Ecto neural progenitor cell (in vitro differentiated cells): ENCODE measurements around the gene TBC1D14.

Experiments
- DNase-seq: peaks from one replicate; pipeline ENCODE4 v3.0.0-alpha.2; 2018; ENCODE audit warnings: low spot score

Gene TBC1D14

DNA sequence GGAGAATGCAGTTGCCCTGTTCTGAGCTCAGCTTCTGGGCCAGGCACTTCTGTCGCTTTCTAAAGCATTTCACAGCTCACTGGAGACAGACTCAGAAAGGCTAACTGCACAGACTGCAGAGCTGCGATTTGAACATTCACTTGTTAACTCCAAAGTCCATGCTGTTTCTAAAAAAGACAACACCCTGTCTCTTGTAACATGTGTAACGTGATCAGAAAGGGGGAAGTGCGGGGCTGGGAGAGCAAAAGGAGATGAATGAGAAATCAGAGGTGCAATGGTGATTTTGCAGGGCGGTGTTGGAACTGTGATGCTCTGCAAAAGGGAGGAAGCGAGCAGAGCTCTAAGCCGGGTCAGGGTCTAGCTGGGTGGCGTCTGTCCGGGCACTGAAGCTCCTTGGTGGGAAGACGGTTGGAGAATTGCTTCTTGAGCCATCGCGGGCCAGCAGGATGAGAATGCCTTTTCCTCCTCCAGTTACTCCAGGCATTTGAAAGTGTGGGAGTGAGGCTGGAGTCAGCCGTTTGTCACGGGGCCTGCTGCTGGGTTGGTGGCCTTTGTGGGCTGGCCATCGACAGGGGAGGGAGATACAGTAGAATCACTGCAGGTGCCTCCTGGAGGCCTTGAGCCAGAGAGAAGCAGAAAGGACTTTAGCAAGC lies 20.3 kb downstream of the TBC1D14 start:
- no peak for DNase-seq

DNA sequence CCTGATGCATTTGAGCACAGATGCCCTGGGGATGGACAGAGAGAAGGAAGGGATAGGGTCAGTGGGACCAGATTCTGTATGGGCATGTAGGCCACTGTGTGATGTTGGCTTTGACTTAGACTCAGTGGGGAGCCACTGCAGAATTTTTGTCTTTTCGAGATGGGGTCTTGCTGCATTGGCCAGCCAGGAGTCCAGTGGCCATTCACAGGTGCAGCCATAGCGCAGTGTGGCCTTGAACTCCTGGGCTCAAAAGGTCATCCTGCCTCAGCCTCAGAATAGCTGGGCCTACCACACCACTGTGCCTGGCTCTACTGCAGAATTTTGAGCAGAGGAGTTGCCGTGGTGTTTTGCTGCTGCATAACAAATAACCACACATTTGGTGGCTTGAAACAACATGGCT lies 22.8 kb downstream of the TBC1D14 start:
- DNase-seq = no peak

DNA sequence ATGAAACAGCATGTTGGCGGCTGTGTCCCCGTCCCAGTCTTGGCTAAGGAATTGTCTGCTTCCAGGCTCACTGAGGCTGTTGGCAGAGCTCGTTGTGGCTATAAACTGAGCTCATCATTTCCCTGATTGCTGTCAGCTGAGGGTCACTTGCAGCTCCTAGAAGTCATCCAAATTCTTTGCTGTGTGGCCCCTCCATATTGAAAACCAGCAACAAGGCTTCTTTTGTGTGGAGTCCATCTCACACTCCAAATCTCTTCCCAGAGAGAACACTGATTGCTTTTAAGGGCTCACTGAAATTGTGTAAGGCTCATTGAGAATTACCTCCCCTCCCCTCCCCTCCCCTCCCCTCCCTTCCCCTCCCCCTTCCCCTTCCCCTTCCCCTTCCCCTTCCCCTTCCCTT lies 23.3 kb downstream of the TBC1D14 start:
- DNase-seq = no peak

DNA sequence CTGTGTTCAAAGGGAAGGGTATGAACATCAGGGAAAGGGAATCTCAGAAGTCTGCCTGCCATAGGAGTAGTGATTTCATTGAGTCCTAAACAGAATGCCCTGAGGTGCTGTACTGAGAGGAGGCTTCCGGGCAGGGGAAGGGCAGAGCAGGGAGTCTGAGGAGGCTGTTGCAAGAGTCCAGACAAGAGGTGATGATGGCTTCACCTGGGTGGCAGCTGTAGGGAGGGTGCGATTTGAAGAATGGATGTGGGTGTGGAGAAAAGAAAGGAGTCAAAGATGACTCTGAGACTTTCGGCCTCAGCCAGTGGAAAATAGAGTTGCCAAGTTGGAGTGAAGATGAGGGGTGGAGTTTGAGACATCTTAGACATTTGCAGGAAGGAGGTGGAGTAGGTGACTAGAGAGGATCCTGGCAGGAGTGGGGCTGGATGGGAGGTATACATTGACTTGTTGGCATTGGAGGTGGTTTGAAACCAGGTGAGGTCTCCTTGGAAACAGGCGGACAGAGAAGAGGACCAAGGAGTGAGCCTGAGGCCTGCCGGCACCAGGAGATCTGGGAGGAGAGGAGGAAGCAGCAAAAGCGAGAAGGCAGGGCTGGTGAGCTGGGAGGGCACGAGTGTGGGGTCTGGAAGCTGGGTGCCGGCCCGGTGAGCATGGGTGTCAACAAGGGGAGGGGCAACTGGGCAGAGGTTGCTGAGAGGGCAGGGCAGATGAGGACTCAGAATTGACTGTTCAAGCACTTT lies 24.2 kb downstream of the TBC1D14 start:
- DNase-seq = no peak

DNA sequence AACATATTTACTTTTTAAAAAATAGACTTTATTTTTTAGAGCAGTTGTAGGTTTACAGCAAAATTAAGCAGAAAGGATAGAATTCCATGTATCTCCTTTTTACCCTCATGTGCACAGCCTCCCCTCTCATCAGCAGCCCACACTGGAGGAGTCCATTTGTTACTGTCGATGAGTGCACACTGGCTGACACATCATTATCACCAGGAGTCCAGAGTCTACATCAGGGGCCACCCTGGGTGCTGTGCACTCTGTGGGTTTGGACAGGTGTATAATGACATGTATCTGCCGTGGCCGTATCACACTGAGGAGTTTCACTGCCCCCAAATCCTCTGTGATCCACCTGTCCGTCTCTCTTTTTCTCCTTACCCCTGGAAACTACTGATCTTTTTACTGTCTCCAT lies 26.3 kb downstream of the TBC1D14 start:
- DNase-seq = no peak

DNA sequence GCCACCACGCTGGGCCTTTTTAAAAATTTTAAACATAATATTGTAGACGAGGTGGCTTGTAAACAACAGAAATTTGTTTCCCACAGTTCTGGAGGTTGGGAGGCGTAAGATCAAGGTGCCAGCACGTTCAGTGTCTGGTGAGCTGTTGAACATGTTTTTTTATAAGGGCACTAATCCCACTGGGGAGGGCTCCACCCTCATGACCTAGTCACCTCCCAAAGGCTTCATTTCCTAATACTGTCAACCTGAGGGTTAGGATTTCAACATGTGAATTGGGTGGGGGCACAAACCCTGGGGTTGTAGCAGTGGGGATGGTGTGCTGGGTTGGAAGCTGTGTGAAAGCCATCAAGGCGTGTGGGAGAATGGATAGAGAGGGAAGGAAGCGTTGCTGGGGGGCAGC lies 27.6 kb downstream of the TBC1D14 start:
- DNase-seq = no peak

DNA sequence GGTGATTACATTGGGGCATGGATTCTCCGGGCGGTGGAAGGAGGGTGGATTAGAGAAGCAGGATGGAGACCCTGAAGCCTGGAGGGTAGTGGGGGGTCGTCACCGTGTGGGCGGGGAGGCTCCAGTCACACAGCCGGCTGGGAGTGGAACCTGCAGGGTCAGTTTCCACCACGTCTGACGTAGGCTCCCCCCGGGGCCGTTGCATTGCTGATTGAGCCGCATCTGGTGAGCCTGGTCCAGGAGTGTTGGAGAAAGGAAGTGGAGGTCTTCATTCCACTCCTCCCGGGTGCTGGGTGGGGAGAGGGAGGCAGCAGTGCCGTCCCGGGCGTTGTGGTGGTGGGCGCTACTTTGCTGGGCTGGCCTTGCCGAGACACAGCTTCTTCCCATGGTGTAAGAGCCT lies 28.1 kb downstream of the TBC1D14 start:
- DNase-seq = no peak

DNA sequence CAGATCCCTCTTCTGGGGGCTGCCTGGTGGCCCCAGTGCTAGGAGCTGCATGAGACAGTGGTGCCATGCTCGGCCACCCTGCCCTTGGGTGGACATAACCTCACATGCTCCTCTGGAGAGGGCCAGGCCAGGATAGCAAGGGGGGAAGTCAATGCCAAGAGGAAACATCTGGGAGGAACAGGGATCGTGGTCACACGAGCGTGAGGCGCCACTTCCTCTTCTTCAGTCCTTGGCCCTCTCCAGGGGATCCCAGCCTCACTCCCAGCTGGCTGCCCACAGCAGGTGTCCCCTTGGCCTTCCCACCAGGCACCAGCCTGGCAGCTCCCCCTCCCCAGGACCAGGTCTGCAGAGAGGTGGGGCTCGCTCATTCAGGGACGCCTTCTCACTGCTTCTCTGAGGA lies 28.6 kb downstream of the TBC1D14 start:
- no peak for DNase-seq

DNA sequence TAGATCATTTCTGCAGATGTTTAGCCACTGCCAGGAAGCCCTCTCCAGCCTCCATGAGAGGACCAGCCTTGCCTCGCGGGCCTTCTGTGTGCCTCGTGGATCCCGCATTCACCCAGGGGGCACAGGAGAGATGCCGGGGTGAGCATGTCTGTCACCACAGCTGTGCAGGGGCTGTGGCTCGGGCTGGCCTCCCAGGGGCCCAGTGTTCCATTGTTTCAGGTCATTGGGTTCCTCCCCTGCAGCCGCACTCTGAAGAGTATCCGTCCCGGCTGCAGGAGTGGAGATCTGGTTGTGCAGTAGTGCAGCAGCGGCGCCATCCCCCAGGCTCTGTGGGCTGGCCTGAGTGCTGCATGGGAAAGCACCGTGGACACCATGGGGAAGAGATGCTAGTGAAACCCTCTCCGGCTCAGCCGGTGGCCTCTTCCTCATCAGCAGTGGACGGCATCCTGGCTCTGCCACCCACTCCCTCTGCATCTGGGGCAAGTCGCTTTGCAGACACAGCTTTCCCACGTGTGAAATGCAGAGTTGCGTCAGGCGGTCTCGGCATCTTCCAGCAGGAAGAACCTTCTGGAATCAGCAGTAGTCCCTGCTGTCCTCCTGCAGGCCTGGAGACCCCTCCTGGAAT lies 29.1 kb downstream of the TBC1D14 start:
- no peak for DNase-seq

DNA sequence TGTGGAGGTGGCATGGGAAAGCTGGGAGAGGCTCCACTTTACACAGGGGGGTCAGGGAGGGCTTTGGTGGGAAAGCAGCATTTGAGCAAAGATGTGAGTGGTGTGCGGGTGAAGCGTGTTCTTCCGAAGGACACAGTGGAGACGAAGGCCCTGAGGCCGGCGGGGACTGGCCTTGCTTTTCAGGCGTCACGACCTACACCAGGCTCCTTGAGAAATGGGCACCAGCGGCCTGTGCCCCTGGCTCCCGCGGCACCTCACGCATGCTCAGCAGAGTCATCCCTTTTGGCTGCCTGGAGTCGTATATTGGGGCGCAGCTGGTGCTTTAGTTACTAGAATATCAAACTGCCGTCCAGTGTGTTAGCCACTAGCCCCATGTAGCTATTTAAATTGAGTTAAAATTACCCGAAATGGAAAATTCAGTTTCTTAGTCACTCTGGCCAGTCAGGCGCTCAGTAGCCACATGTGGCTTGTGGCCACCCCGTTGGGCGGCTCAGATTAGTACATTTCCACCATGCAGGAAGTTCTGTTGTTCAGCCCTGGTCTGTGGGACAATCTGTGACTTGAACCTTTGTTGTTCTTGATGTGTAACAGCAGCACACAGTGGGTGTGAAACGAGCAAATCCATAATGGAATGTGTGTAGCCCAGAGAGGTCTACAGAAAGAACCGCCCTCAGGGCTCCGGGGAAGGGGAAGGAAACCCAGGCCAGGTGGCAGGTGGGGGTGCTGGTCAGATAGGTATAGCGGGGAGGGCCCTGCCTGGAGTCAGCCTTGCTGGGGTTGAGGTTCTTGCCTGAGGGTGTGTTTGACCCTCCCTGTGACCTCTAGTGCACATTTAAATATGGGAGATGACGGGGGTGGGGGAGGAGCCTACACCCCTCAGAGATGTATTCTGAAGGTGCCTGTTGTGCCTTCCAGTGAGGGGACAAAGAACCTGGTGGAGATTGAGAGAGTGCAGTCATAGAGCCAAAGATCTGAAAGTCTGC lies 30.4 kb downstream of the TBC1D14 start:
- DNase-seq = no peak

DNA sequence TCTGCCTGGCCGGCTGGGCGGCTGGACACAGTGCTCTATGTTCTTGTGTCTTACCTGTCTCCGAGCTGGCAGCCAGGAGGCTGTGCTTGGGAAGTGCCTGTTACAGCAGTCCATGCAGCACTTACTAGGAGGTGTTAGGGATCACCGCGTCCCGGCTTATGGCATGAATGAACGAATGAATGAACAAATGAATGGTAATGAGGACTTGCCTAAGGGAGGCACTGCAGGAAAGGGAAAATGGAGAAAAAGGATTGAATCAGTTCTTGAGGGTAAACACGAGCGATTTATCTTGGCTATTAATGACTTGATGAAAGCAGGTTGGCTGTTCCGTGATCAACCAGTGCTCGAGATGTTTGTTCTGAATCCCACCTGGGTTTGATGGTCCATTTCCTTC lies 31.1 kb downstream of the TBC1D14 start:
- no peak for DNase-seq

DNA sequence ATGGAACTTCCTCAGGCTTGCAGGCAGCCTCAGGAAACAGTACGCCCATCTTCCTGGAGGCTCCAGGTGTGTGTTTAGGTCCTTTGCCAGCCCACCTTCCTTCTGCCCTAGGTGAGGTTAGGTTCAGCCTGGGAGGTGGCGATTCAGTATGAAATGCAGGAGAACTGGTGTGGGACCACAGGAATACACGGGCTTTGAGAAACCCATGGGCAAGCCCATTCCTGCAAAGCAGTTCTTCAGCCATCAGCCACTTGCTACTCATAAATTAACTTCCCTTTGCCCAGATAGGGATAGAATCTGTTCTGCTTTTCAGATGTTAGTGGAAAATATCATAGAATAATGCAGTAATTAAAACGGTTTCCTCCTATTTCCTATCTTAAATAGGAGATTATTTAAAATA lies 32.2 kb downstream of the TBC1D14 start:
- DNase-seq = no peak

DNA sequence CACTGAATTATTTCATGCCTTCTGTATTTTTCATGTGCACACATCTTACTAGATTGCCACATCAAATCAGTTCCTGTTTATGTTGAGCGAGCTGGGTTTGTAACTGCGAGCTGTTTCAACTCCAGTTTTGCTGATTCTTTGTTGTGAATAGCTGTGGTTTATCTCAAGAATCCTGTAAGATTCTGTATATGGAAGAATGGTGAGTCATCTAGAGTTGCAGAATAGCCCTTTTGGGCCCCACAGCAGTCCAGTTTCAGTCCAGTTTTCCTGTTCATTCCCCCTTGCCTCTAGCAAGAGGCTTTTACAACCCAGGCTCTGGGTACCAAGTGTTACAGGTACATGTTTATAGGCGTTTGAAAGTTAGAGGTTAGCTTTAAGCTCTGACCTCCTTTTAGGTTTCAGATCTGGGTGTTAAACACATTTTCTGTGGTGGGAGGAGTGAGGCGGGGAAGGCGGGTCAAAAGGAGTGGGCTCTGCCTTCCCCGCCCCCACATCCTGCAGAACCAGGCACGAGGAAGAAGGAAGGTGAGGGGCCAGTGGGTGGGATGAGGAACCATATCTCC lies 32.7 kb downstream of the TBC1D14 start:
- DNase-seq = no peak

DNA sequence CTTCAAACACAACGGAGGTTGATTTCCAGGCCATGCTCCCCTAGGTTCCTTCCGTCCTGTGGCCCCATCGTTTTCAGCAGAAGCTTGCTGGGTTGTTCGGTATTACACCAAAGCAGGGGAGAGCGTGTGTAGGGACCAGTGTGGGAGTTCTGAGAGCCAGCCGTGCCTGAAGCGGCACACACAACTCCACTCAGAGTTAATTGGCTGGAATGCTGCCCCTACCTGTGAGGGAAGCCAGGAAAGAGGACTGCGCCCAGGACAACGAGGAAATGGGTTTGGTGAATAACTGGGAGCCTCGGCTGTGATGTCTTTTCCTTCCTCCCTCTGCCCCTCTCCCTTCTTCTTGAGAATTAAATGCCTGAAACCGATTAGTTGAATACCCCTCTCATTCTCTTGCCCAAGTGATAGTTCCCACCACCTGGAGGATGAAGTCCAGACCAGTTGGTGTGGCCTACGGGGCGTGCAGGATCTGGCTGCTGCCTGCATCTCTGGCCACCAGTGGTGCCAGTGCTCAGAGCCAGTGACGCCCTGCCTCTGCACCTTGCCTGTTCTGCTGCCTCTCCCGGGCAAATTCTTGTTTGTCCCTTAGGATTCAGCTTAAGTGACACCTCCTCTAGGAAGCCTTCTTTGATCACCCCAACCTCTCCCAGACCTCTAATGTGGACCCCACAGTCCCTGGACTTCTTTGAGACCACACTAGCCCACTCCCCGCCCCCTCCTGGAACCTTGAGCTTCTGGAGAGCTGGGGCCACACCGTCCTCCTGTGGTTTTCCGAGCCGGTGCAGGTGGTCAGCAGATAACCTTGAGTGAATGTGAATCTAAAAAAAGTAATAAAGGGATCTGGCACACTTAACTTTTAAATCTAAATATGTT lies 33.6 kb downstream of the TBC1D14 start:
- no peak for DNase-seq

DNA sequence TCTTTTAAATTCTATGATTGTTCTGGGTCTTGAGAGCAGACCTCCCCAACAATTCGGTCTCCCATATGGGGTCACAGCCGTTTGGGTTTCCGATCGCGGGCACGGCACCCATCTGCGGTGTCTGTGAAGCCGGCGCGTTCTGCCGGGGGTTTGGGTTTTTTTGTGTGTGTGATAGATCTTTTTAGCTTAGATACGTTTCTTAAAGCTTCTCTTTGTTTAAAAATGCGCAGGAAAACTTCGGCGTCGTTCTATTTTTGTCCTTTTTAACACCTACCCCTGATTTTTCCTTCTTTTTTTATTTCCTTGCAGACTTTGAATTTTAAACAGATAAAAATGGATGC lies 34.2 kb downstream of the TBC1D14 start:
- no peak for DNase-seq

DNA sequence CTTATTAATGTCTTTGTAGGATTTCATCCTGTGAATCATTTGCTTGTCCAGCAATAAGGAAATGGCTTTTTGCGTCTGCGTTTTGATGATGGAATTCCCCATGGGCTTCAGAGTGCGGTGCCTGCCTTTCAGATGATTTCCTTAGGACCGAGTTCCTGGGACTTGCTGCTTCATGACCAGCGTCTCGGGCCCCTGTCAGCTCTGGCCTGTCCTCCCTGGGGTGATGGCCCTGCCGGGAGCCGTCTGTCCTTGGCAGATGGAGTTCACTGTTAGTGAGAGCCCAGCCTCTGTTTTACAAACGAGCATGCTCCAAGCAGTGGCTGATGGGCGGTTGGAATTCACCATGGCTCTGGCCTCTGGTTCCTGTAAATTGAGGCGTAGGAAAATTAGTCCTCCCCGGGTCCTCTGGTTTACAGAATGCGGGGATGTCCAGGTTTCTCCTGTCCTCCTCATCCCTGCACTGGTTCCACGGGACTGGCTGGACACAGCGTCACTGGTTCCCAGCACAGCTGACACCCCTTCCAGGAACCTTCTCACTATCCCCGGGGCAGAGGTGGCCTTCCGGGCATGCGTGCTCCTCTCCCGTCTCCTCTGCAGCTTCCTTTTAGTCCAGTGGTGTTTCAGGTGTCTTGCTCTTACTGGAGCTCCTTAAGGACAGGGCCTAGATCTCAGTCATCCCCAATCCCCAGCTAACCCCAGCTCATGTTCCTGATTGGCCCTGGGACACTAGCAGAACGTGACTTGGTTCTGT lies 34.9 kb downstream of the TBC1D14 start:
- DNase-seq = no peak

DNA sequence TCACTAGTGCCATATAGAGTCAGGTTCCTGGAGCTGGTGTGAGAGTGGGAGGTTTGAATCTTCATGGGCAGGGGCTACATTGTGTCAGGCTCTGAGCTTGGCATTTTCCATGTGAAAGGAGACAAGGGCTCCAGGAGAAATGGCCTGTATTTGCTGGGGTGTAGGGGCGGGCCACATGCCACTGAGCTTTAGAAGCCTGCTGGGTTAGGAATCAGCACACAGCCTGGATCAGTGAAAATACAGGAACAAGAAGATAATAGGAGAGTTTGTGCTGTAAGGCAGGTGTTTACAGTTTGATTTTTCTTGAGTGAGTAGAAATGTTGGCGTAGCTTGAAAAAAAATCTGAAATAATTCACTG lies 35.4 kb downstream of the TBC1D14 start:
- DNase-seq = no peak

DNA sequence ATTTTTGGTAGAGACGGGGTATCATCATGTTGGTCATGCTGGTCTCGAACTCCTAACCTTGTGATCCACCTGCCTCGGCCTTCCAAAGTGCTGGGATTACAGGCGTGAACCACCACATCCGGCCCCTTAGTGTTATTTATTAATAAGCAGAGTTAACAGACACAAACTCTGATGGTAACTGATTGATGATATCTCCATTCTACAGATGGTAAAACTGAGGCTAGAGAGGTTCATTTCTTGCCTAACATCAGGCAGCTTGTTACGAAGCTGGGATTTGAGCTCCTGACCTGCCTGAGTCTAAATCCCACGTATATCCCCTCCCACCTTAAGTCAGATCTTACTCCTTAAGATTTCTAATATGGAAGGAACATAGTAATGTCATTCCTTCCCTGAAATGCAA lies 36.9 kb downstream of the TBC1D14 start:
- no peak for DNase-seq

DNA sequence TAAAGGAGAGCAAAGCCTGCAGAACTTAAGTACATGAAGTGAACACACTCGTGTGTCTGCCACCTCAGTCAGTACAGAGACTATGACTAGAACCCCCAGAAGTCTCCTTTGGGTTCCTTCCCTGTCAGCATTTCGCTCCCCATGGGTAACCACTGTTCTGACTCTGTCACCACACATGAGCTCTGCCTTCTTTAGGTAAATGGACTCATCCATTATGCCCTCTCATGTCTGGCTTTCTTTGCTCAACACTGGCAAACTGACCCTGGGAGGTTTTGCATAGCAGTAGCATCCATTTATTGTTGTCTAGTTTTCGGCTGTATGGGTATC lies 38.5 kb downstream of the TBC1D14 start:
- DNase-seq = no peak

DNA sequence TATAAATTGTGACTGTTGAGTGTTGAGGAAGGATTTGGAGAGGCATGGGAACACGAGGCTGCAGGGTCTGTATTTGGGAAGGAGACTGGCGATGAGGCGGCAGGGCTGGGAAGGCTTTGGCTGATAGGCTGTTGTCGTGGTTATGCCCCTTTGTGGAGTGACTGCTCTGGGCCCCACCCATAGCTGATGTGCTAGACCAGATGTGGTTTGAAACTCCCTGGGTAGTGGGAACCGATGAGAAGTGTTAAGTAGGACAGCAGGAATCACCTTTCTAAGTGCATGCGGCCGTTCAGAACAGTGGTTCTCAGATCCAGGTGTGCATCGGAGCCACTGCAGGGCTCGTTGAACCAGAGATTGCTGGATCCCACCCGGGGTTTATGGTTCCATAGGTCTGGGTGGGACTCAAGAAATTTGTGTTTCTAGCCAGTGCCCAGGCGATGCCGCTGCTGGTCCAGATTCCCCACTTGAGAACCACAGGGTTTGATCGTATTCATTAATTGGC lies 42.3 kb downstream of the TBC1D14 start:
- no peak for DNase-seq
